HG03457 (cell line): ENCODE measurements around the gene NACC1.

ENCODE experiments used
- ATAC-seq: cut with Tn5 transposase; IDR thresholded peaks from one replicate; pipeline ENCODE4 v1.9.1; 2021; ENCODE audit warnings: moderate number of reproducible peaks; ENCODE audit not compliant: unreplicated experiment

Gene NACC1

GRCh38 chr19:13189600-13189999 is 71.5 kb downstream of the NACC1 start:
- ATAC-seq = no peak
